ENCODE measurements around the gene MARVELD3. TPM values are rescaled to one million over a fixed set of nuclear protein-coding genes. Genes with fewer than 3 reads are reported as not detected.
A peak's percentile ranks its signal among the peaks of the same experiment; 100 is the strongest.
"Not testable (repeated sequence)": the region's sequence is repeated elsewhere in the genome, so short reads cannot be mapped to it uniquely, and the experiment has no call there.

The MARVELD3 gene
- total RNA-seq, 2 donors from 2014 or later, result 51.0 to 79.0 TPM

GRCh38 chr16:71673582-71673973, 47.6 kb downstream of the MARVELD3 start:
- H3K4me3 ChIP-seq, result no peak overlapping the region
- no peaks in the 10 kb centered on the region for H3K4me1 ChIP-seq
- intact Hi-C loops (cut with DNase I), result no loop called here
- H3K36me3 ChIP-seq, result peaks cover 5% of the 10 kb centered on the region
- no peaks in the 10 kb centered on the region for H3K9me3 ChIP-seq
- H3K27ac ChIP-seq, result no peak overlapping the region
- TF ChIP-seq CTCF (IDR thresholded peaks at IDR 0.05), result no peak
- no peak overlapping the region for H3K9ac ChIP-seq (ENCODE audit: low read depth in 2 of 2, low read length in 2 of 2)
- no peaks in the 10 kb centered on the region for H3K27me3 ChIP-seq
- DNase-seq, result no peak

- no peak overlapping the region for H3K4me3 ChIP-seq
- no peak for TF ChIP-seq CTCF (IDR thresholded peaks at IDR 0.05)
- H3K9me3 ChIP-seq, result no peaks in the 10 kb centered on the region
- DNase-seq, result no peak
- no peak overlapping the region for H3K9ac ChIP-seq (ENCODE audit: low read depth in 2 of 2, low read length in 2 of 2)
- H3K4me1 ChIP-seq, result no peaks in the 10 kb centered on the region
- intact Hi-C loops (cut with DNase I), result no loop called here
- no peak overlapping the region for H3K27ac ChIP-seq
- H3K36me3 ChIP-seq, result peaks cover 2% of the 10 kb centered on the region
- H3K27me3 ChIP-seq, result no peaks in the 10 kb centered on the region
Measured at GRCh38 chr16:71674229-71674628, 48.2 kb downstream of the MARVELD3 start.

DNA sequence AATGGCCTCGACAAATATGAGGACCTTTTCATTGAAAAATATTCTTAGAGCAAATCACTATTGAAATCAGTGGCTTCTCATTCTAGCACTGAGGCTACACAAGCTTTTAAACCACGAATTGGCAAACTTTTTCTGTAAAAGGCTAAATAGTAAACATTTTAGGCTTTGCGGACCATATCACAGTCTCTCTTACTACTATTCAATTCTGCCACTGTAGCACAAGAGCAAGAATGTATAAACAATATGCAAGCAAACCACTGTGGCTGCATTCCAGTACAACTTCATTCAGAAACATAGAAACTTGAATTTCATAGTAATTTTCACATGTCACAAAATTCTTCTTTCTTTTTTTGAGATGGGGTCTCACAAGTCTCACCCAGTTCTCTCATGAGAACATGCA, 49.4 kb downstream of the MARVELD3 start:
- H3K36me3 ChIP-seq, result no peaks in the 10 kb centered on the region
- H3K27me3 ChIP-seq, result no peaks in the 10 kb centered on the region
- no peak overlapping the region for H3K4me3 ChIP-seq
- no peak overlapping the region for H3K9ac ChIP-seq (ENCODE audit: low read depth in 2 of 2, low read length in 2 of 2)
- H3K27ac ChIP-seq, result no peak overlapping the region
- no peaks in the 10 kb centered on the region for H3K4me1 ChIP-seq
- no peaks in the 10 kb centered on the region for H3K9me3 ChIP-seq
- no peak for DNase-seq
- TF ChIP-seq CTCF (IDR thresholded peaks at IDR 0.05), result no peak
- intact Hi-C loops (cut with DNase I), result no loop called here

DNA sequence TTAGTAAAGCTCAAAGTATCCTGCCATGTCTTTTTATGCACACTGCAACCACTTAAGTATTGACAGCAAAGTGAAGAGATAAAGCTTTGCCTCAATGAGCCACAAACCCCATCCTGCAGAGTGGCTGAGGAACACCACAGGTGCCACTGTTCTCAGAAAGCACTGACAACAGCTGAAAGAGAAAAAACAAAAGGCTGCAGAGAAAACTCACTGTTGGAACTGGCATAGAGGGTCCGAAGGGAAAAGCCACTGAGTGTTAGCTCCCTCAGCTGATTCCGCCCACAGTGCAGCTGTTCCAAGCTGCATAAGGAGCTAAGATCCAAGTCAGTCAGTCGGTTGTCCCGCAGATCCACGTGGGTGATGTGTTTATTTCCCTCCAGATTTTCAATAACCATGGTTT, 50.3 kb downstream of the MARVELD3 start:
- Histone ChIP-seq H3K36me3 (no peaks in the 10 kb centered on the region), H3K9me3 (no peaks in the 10 kb centered on the region), H3K4me1 (no peaks in the 10 kb centered on the region), H3K27ac (no peak overlapping the region), H3K4me3 (no peak overlapping the region), H3K27me3 (no peaks in the 10 kb centered on the region), H3K9ac (ENCODE audit: low read depth in 2 of 2, low read length in 2 of 2) (no peak overlapping the region)
- intact Hi-C loops (cut with DNase I), result no loop called here
- DNase-seq, result no peak
- no peak for TF ChIP-seq CTCF (IDR thresholded peaks at IDR 0.05)

- Histone ChIP-seq H3K27me3 (no peaks in the 10 kb centered on the region), H3K4me1 (no peaks in the 10 kb centered on the region), H3K4me3 (no peak overlapping the region), H3K27ac (peak overlapping the region; percentile 67), H3K9ac (ENCODE audit: low read depth in 2 of 2, low read length in 2 of 2) (no peak overlapping the region), H3K36me3 (no peaks in the 10 kb centered on the region), H3K9me3 (no peaks in the 10 kb centered on the region)
- peak; percentile 40 for DNase-seq
- intact Hi-C loops (cut with DNase I), result no loop called here
- no peak for TF ChIP-seq CTCF (IDR thresholded peaks at IDR 0.05)
Measured at GRCh38 chr16:71681360-71681759, 55.4 kb downstream of the MARVELD3 start.

- H3K9me3 ChIP-seq; H3K4me3 ChIP-seq; H3K9ac ChIP-seq (ENCODE audit: low read depth in 2 of 2, low read length in 2 of 2); H3K27ac ChIP-seq; H3K36me3 ChIP-seq; intact Hi-C loops (cut with DNase I); H3K27me3 ChIP-seq; H3K4me1 ChIP-seq; DNase-seq: not testable (repeated sequence)
Measured at GRCh38 chr16:71684280-71684679, 58.3 kb downstream of the MARVELD3 start.

Other genes with a start within 250 kb of the MARVELD3 start
- gene TLE7, start 184.1 kb upstream of the MARVELD3 start, total RNA-seq, result not detected
- 1 to 10 TPM; 5.8 to 6.4 TPM for gene ZNF23, start 163.9 kb upstream of the MARVELD3 start, total RNA-seq
- 1 to 10 TPM; 3.5 to 4.1 TPM for gene ZNF19, start 136.9 kb upstream of the MARVELD3 start, total RNA-seq
- under 1 TPM in 1 of 2 donors, not detected in 1; 0.44 TPM for gene CHST4, start 99.8 kb upstream of the MARVELD3 start, total RNA-seq
- gene TAT, start 49.1 kb upstream of the MARVELD3 start, total RNA-seq, result 1 to 10 TPM in 1 of 2 donors, under 1 TPM in 1; 0.64 to 2.2 TPM
- gene PHLPP2, start 98.5 kb downstream of the MARVELD3 start, total RNA-seq, result 10 to 100 TPM; 23.5 to 53.1 TPM
- gene AP1G1, start 182.7 kb downstream of the MARVELD3 start, total RNA-seq, result 100 to 1,000 TPM; 101 to 102 TPM
- gene ATXN1L, start 219.8 kb downstream of the MARVELD3 start, total RNA-seq, result 10 to 100 TPM; 19.4 to 26.1 TPM